Measurements from ENCODE around the gene ECEL1.
A peak's percentile ranks its signal among the peaks of the same experiment; 100 is the strongest.

The ECEL1 gene

DNA sequence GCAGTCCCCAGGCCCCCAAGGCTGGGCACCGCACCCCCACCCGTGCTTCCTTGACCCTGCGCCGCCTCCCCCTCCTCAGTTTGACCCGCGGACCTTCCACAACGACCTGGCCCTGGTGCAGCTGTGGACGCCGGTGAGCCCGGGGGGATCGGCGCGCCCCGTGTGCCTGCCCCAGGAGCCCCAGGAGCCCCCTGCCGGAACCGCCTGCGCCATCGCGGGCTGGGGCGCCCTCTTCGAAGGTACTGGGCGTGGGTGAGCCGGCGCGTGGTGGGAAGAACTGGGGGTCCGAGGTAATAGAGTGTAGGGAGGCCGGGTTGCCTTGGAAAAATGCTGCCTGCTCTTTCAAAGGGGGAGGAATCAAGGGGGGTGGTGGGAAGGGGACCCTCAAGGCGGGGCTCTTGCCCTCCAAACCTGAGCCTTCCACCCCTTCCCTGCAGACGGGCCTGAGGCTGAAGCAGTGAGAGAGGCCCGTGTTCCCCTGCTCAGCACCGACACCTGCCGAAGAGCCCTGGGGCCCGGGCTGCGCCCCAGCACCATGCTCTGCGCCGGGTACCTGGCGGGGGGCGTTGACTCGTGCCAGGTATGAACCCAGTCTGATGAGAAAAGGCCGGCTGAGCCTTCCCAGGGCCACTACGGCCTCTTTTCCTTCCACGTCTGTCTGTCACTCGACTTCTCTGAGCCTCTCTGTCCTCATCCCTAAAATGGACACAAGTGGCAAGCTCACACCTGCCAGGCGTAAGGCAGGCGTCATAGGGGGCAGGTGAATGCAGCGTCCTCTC is 35.2 kb upstream of the ECEL1 start:
- no peak for DNase-seq (ENCODE audit: low read depth, low spot score)
- POLR2A ChIA-PET: no interaction called here
- CTCF ChIA-PET: interaction anchor here (0.9 to 5.5 kb wide), 18 partner anchors 10 to 895 kb away, joined by 3 to 41 read pairs (median 6); partner anchors contain the start of gene CHRNG
- H3K4me3 ChIP-seq (ENCODE audit: low read depth, low read length): no peak overlapping the region
- TF ChIP-seq, protein P1, sequence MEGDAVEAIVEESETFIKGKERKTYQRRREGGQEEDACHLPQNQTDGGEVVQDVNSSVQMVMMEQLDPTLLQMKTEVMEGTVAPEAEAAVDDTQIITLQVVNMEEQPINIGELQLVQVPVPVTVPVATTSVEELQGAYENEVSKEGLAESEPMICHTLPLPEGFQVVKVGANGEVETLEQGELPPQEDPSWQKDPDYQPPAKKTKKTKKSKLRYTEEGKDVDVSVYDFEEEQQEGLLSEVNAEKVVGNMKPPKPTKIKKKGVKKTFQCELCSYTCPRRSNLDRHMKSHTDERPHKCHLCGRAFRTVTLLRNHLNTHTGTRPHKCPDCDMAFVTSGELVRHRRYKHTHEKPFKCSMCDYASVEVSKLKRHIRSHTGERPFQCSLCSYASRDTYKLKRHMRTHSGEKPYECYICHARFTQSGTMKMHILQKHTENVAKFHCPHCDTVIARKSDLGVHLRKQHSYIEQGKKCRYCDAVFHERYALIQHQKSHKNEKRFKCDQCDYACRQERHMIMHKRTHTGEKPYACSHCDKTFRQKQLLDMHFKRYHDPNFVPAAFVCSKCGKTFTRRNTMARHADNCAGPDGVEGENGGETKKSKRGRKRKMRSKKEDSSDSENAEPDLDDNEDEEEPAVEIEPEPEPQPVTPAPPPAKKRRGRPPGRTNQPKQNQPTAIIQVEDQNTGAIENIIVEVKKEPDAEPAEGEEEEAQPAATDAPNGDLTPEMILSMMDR (IDR thresholded peaks at IDR 0.05; ENCODE audit: insufficient read depth, low read length, missing control alignments): no peak

DNA sequence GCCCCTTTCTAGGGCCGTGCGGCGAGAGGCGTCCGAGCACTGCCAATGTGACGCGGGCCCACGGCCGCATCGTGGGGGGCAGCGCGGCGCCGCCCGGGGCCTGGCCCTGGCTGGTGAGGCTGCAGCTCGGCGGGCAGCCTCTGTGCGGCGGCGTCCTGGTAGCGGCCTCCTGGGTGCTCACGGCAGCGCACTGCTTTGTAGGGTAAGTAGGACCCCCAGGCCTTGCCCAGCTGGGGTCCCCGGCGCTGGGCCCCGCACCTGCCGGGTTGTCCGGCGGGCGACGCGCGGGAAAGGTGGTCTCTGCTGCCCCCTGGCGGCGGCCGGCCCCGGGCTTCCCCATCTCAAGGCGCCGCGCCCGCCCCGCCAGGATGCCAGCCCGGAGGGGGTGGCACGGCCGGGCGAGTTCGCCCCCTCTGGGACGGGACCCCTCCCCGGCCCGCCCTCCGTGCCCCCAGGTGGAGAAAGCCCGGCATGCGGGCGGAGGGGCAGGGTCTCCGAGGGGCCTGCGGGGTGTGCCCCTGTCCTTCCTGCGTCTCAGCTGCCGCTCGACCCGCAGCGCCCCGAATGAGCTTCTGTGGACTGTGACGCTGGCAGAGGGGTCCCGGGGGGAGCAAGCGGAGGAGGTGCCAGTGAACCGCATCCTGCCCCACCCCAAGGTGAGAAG is 34.5 kb upstream of the ECEL1 start:
- CTCF ChIA-PET: interaction anchor here (0.9 to 5.5 kb wide), 20 partner anchors 10 to 894 kb away, joined by 3 to 41 read pairs (median 4); partner anchors contain the start of genes EIF4E2 and TIGD1
- TF ChIP-seq, protein P1 (IDR thresholded peaks at IDR 0.05; ENCODE audit: insufficient read depth, low read length, missing control alignments): peak; percentile 74
- POLR2A ChIA-PET: no interaction called here
- no peak for DNase-seq (ENCODE audit: low read depth, low spot score)
- H3K4me3 ChIP-seq (ENCODE audit: low read depth, low read length): no peak overlapping the region

DNA sequence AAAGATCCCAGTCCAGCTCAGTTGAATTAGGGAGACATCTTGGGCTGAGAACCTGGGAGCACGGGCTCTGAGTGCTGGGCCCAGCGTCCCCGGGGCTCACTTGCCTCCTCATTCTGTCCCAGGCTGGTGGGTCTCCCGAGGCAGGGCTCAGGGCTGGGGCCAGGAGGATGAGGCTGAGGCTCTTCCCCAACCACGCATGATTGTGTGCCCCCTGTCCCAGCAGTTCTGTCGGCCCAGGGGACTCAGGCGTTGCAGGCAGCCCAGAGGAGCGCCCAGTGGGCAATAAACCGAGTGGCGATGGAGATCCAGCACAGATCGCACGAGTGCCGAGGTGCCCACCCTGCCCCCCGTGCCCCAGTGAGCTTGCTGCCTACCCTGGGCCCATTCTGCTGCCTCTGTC is 33.5 kb upstream of the ECEL1 start:
- CTCF ChIA-PET: interaction anchor here (0.9 to 5.5 kb wide), 18 partner anchors 10 to 668 kb away, joined by 3 to 41 read pairs (median 4); partner anchors contain the start of genes EIF4E2 and TIGD1
- no peak overlapping the region for H3K4me3 ChIP-seq (ENCODE audit: low read depth, low read length)
- DNase-seq (ENCODE audit: low read depth, low spot score): no peak
- POLR2A ChIA-PET: no interaction called here
- TF ChIP-seq, protein P1 (IDR thresholded peaks at IDR 0.05; ENCODE audit: insufficient read depth, low read length, missing control alignments): no peak

DNA sequence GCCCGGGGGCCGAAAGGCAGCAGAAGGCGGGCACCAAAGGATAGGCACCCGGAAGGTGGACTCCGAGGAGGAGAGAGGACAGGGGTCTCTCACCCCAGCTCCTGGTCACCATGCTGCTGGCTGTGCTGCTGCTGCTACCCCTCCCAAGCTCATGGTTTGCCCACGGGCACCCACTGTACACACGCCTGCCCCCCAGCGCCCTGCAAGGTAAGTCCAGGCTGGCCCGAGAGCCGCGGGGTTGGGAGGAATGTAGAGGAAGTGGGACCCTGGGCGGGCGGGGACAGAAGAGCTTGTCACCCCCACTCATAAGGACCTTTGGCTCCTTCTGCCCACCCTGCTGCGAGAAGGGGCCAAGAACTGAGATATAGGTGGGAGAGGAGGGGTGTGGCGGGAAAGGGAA is 32.9 kb upstream of the ECEL1 start:
- no peak for DNase-seq (ENCODE audit: low read depth, low spot score)
- ChIA-PET POLR2A (no interaction called here), CTCF (interaction anchor here (1.0 to 5.5 kb wide), 13 partner anchors 9 to 667 kb away, joined by 3 to 41 read pairs (median 8); no protein-coding TSS in a partner anchor)
- TF ChIP-seq, protein P1 (IDR thresholded peaks at IDR 0.05; ENCODE audit: insufficient read depth, low read length, missing control alignments): no peak
- H3K4me3 ChIP-seq (ENCODE audit: low read depth, low read length): no peak overlapping the region

DNA sequence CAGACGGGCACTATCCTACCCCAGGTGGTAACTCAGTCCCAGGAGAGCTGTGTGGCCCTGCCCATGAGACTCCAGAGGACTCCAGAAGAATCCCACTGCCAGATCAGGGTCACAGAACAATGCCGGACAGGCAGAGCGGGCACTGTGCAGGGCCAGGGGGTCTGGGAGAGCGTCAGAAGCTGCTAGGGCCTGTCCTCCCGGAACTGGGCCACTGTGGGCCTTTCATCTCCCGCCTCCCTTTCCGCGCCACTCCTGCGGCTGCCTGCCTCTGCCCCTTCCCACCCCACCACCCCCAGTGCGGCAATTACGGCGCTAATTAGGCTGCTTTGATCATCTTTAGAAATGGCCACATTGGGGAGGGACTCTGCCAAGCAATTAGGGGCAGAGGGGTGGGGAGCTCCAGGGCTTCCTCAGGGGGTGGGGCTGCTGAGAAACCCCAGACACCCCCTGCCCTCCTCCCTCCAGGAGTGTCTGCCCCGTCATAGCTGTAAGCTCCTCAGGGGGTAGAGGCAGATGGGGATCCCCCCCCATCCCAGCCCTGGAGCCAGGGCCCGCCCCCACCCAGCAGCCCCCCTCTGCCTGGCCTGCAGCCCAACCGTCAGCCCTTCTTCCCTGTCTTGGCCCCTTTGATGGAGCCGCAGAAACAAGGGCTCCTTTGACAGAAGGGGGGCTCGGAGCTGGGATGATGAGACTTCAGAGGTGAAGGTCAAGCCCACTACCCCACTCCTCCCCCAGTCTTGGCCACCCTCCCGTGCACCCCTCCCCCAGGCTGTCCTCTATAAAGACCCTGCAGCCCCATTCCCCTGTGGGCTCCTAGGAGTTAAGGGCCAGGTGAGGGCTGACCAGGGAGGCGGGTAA is 32.2 kb upstream of the ECEL1 start, which contains the start of gene PRSS56:
Gene PRSS56 (plus strand): TSS at position 808 of the 858 bp plus-strand sequence. CDS start 211 bp downstream, outside the sequence.
- DNase-seq (ENCODE audit: low read depth, low spot score): no peak
- ChIA-PET CTCF (interaction anchor here (0.7 to 5.5 kb wide), 13 partner anchors 8 to 667 kb away, joined by 3 to 41 read pairs (median 5); no protein-coding TSS in a partner anchor), POLR2A (no interaction called here)
- TF ChIP-seq, protein P1 (IDR thresholded peaks at IDR 0.05; ENCODE audit: insufficient read depth, low read length, missing control alignments): no peak
- no peak within 1 kb of the TSS for H3K4me3 ChIP-seq (ENCODE audit: low read depth, low read length)
